ENCODE data around the gene VPS4A. TPM values are rescaled to one million over a fixed set of nuclear protein-coding genes. Genes with fewer than 3 reads are reported as not detected.

Gene VPS4A
- polyA plus RNA-seq, 1 of the 3 experiments (the other 2 are of a cell fraction), result 20.8 TPM

DNA sequence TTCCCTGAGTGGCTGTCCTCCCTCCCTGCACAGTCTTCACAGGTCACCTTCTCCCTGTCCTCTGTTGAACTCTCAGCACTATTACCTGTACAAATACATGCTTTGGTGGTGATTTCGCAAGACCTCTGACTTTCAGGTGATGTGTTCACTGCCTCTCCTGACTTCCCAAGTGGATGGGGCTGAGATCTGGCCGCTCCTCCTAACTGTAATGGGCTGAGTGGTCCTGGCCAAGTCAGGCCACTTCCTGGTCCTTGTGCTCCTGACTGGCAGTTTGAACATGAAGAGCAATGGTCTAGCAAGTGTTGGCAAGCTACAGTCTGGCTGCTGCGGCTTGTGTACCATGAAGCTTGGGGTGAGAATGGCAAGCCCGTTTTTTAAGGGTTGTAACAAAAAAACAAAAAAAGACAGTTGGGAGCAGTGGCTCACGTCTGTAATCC is 52.1 kb downstream of the VPS4A start:
- H3K4me3 ChIP-seq (ENCODE audit: low read depth in 2 of 2, low read length in 1 of 2), result no peak overlapping the region
- TF ChIP-seq EZH2phosphoT487 (IDR thresholded peaks at IDR 0.05; ENCODE audit: borderline replicate concordance, low read depth) (no peak), GATA2 (CRISPR knock-in tag; IDR thresholded peaks at IDR 0.05) (no peak), RFX5 (IDR thresholded peaks at IDR 0.05; ENCODE audit: low read length) (no peak), YY1 (IDR thresholded peaks at IDR 0.05; ENCODE audit: low read depth) (no peak), TAF1 (IDR thresholded peaks at IDR 0.05; ENCODE audit: borderline replicate concordance, low read depth, low read length) (no peak)

DNA sequence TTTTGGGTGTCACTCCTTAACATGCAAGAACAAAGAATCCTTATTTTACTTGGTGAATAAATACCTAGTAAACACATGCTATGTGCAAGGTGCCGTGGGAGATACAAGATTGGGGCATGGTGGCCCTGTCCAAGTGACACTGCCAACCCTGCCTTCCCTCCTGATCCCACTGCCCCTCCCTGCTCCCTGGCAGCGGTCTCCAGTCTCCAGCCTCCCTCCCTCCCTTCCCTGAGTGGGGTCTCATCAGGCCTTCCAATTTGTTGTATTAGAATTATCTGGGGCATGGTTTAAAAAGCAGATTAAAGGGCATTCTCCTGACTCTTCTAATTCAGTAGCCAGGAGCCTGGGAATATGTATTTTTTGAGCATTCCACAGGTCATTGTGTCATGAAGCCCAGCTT is 52.9 kb downstream of the VPS4A start:
- TF ChIP-seq ELF1 (IDR thresholded peaks at IDR 0.05) (no peak), FOSL2 (IDR thresholded peaks at IDR 0.05; ENCODE audit: borderline replicate concordance, low read depth) (no peak), FOXM1 (IDR thresholded peaks at IDR 0.05; ENCODE audit: low read depth) (no peak)
- TF ChIP-seq, protein P1, sequence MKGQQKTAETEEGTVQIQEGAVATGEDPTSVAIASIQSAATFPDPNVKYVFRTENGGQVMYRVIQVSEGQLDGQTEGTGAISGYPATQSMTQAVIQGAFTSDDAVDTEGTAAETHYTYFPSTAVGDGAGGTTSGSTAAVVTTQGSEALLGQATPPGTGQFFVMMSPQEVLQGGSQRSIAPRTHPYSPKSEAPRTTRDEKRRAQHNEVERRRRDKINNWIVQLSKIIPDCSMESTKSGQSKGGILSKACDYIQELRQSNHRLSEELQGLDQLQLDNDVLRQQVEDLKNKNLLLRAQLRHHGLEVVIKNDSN (IDR thresholded peaks at IDR 0.05; ENCODE audit: borderline replicate concordance, low read depth), result no peak
- 84% methylated on average over 2 of the region's 2 CpGs for WGBS (ENCODE audit: low lambda C conversion rate)
- Histone ChIP-seq H3K9me2 (no peaks in the 10 kb centered on the region), H3K9me3 (no peaks in the 10 kb centered on the region), H3K4me3 (ENCODE audit: low read depth in 2 of 2, low read length in 1 of 2) (no peak overlapping the region), H3K27me3 (ENCODE audit: insufficient read depth) (no peaks in the 10 kb centered on the region), H3K9ac (no peak overlapping the region), H4K20me1 (ENCODE audit: insufficient read depth) (no peaks in the 10 kb centered on the region), H3F3A (replicated peaks; ENCODE audit: insufficient read depth) (peaks cover 9% of the 10 kb centered on the region), H3K36me3 (replicated peaks in 1 of 2; ENCODE audit: control insufficient read depth in 1 of 2, insufficient read depth in 2 of 2, low read length in 1 of 2) (peaks cover 27 to 35% of the 10 kb centered on the region in 2 experiments), H3K4me1 (ENCODE audit: control insufficient read depth in 1 of 2, insufficient read depth in 2 of 2, low read depth in 1 of 2, low read length in 1 of 2) (no peaks in the 10 kb centered on the region), H3K4me2 (no peak overlapping the region), H2AFZ (ENCODE audit: low read depth) (no peak overlapping the region), H3K27ac (ENCODE audit: low read depth in 2 of 2, low read length in 1 of 2) (no peak overlapping the region), H3K79me2 (ENCODE audit: insufficient read depth) (no peaks in the 10 kb centered on the region)
- ChIA-PET POLR2A (no interaction called here), CTCF (no interaction called here)
- no peak for DNase-seq

More for the DNA sequence above, 52.1 kb downstream of the VPS4A start:
- no peak overlapping the region for H3K4me2 ChIP-seq
- WGBS (ENCODE audit: low lambda C conversion rate), result 89% methylated on average over 4 of the region's 5 CpGs
- no peak for DNase-seq
- H3K27me3 ChIP-seq (ENCODE audit: insufficient read depth), result no peaks in the 10 kb centered on the region
- no peaks in the 10 kb centered on the region for H3K4me1 ChIP-seq (ENCODE audit: control insufficient read depth in 1 of 2, insufficient read depth in 2 of 2, low read depth in 1 of 2, low read length in 1 of 2)
- H3K79me2 ChIP-seq (ENCODE audit: insufficient read depth), result no peaks in the 10 kb centered on the region
- H4K20me1 ChIP-seq (ENCODE audit: insufficient read depth), result no peaks in the 10 kb centered on the region
- H3K9ac ChIP-seq, result no peak overlapping the region
- H3K27ac ChIP-seq (ENCODE audit: low read depth in 2 of 2, low read length in 1 of 2), result no peak overlapping the region
- peaks cover 27 to 32% of the 10 kb centered on the region in 2 experiments for H3K36me3 ChIP-seq (replicated peaks in 1 of 2; ENCODE audit: control insufficient read depth in 1 of 2, insufficient read depth in 2 of 2, low read length in 1 of 2)
- POLR2A ChIA-PET, result no interaction called here
- CTCF ChIA-PET, result interaction anchor here (0.9 kb wide), 1 partner anchor 32 kb away, joined by 3 read pairs; no protein-coding TSS in a partner anchor
- no peaks in the 10 kb centered on the region for H3K9me2 ChIP-seq
- H2AFZ ChIP-seq (ENCODE audit: low read depth), result no peak overlapping the region
- peaks cover 11% of the 10 kb centered on the region for H3F3A ChIP-seq (replicated peaks; ENCODE audit: insufficient read depth)
- no peaks in the 10 kb centered on the region for H3K9me3 ChIP-seq

DNA sequence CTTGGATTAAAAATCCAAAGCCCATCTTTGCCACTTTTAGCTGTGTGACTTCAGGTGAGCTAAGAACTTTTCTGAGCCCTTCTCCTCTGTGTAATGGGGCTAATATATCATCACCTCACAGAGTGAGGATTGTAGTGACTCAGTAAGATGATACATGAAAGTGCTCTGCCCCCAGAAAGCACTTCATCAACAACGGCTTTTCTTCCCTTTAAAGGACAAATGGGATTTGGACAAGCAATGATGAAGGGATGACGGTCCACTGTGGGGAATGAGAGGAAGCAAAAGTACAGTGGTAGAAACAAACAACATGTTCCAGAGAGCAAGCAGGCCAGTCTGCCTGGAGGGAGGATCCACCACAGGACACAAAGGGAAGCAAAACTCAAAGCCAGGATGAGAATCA is 54.8 kb downstream of the VPS4A start:
- Histone ChIP-seq H2AFZ (ENCODE audit: low read depth) (no peak overlapping the region), H3K9me2 (no peaks in the 10 kb centered on the region), H3K9me3 (no peaks in the 10 kb centered on the region), H3K27me3 (ENCODE audit: insufficient read depth) (no peaks in the 10 kb centered on the region), H3K4me3 (ENCODE audit: low read depth in 2 of 2, low read length in 1 of 2) (no peak overlapping the region), H3K27ac (ENCODE audit: low read depth in 2 of 2, low read length in 1 of 2) (no peak overlapping the region), H3K4me1 (ENCODE audit: control insufficient read depth in 1 of 2, insufficient read depth in 2 of 2, low read depth in 1 of 2, low read length in 1 of 2) (no peaks in the 10 kb centered on the region), H3K9ac (no peak overlapping the region), H3K4me2 (no peak overlapping the region), H3K79me2 (ENCODE audit: insufficient read depth) (peaks cover 10% of the 10 kb centered on the region; the same call in 1 of the 2 replicates), H3K36me3 (replicated peaks in 1 of 2; ENCODE audit: control insufficient read depth in 1 of 2, insufficient read depth in 2 of 2, low read length in 1 of 2) (peaks cover 39 to 46% of the 10 kb centered on the region in 2 experiments), H4K20me1 (ENCODE audit: insufficient read depth) (no peaks in the 10 kb centered on the region), H3F3A (replicated peaks; ENCODE audit: insufficient read depth) (peaks cover 9% of the 10 kb centered on the region)
- CTCF ChIA-PET, result no interaction called here
- DNase-seq, result no peak
- 100% methylated on average over 2 of the region's 2 CpGs for WGBS (ENCODE audit: low lambda C conversion rate)
- POLR2A ChIA-PET, result no interaction called here
- TF ChIP-seq TCF12 (IDR thresholded peaks at IDR 0.05) (no peak), NRF1 (IDR thresholded peaks at IDR 0.05; ENCODE audit: low read depth, low read length) (no peak), POLR2AphosphoS5 (IDR thresholded peaks at IDR 0.05; ENCODE audit: low read depth, low read length) (no peak), RAD21 (IDR thresholded peaks at IDR 0.05; ENCODE audit: low read length) (no peak), CHD2 (IDR thresholded peaks at IDR 0.05; ENCODE audit: low read length, partially characterized antibody) (no peak), RFX5 (IDR thresholded peaks at IDR 0.05; ENCODE audit: low read length) (no peak), ELF1 (IDR thresholded peaks at IDR 0.05) (no peak)
- TF ChIP-seq, protein P2, sequence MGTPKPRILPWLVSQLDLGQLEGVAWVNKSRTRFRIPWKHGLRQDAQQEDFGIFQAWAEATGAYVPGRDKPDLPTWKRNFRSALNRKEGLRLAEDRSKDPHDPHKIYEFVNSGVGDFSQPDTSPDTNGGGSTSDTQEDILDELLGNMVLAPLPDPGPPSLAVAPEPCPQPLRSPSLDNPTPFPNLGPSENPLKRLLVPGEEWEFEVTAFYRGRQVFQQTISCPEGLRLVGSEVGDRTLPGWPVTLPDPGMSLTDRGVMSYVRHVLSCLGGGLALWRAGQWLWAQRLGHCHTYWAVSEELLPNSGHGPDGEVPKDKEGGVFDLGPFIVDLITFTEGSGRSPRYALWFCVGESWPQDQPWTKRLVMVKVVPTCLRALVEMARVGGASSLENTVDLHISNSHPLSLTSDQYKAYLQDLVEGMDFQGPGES (IDR thresholded peaks at IDR 0.05; ENCODE audit: low read depth, low read length), result no peak
- TF ChIP-seq, protein P3, sequence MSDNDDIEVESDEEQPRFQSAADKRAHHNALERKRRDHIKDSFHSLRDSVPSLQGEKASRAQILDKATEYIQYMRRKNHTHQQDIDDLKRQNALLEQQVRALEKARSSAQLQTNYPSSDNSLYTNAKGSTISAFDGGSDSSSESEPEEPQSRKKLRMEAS (IDR thresholded peaks at IDR 0.05; ENCODE audit: low read depth), result no peak
- TF ChIP-seq, protein P4, sequence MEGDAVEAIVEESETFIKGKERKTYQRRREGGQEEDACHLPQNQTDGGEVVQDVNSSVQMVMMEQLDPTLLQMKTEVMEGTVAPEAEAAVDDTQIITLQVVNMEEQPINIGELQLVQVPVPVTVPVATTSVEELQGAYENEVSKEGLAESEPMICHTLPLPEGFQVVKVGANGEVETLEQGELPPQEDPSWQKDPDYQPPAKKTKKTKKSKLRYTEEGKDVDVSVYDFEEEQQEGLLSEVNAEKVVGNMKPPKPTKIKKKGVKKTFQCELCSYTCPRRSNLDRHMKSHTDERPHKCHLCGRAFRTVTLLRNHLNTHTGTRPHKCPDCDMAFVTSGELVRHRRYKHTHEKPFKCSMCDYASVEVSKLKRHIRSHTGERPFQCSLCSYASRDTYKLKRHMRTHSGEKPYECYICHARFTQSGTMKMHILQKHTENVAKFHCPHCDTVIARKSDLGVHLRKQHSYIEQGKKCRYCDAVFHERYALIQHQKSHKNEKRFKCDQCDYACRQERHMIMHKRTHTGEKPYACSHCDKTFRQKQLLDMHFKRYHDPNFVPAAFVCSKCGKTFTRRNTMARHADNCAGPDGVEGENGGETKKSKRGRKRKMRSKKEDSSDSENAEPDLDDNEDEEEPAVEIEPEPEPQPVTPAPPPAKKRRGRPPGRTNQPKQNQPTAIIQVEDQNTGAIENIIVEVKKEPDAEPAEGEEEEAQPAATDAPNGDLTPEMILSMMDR (IDR thresholded peaks at IDR 0.05), result no peak
- TF ChIP-seq, protein P5, sequence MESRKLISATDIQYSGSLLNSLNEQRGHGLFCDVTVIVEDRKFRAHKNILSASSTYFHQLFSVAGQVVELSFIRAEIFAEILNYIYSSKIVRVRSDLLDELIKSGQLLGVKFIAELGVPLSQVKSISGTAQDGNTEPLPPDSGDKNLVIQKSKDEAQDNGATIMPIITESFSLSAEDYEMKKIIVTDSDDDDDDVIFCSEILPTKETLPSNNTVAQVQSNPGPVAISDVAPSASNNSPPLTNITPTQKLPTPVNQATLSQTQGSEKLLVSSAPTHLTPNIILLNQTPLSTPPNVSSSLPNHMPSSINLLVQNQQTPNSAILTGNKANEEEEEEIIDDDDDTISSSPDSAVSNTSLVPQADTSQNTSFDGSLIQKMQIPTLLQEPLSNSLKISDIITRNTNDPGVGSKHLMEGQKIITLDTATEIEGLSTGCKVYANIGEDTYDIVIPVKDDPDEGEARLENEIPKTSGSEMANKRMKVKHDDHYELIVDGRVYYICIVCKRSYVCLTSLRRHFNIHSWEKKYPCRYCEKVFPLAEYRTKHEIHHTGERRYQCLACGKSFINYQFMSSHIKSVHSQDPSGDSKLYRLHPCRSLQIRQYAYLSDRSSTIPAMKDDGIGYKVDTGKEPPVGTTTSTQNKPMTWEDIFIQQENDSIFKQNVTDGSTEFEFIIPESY (IDR thresholded peaks at IDR 0.05; ENCODE audit: borderline replicate concordance, low read depth), result no peak
